Esophagus (tissue), 2 donors: ENCODE measurements around the gene CCDC89. TPM values are rescaled to one million over a fixed set of nuclear protein-coding genes. Genes with fewer than 3 reads are reported as not detected.

Source experiments
- polyA plus RNA-seq, 2 donors: library from polyadenylated mRNA; stranded (reverse); fragments of 200-250 nt; gene quantifications; one replicate each; pipeline ENCODE4 v1.2.3, GENCODE V29; 2013
- donor health status: healthy with polysubstance abuse.
- donor health status: Bipolar disorder and iron deficiency.

The CCDC89 gene
- polyA plus RNA-seq, 2 donors, result 0.08 to 0.14 TPM

Other genes starting within 250 kb of the CCDC89 start
- 1 to 10 TPM; 2.6 to 6.7 TPM for gene DLG2, start 58.9 kb downstream of the CCDC89 start, polyA plus RNA-seq
- gene TMEM126B, start 57.6 kb downstream of the CCDC89 start, polyA plus RNA-seq, result 10 to 100 TPM; 34.4 to 54.7 TPM
- gene TMEM126A, start 38.2 kb downstream of the CCDC89 start, polyA plus RNA-seq, result 10 to 100 TPM; 33.3 to 45.6 TPM
- 10 to 100 TPM; 15.5 to 19.0 TPM for gene CREBZF, start 21.1 kb downstream of the CCDC89 start, polyA plus RNA-seq
- 1 to 10 TPM; 3.4 to 5.0 TPM for gene SYTL2, start 124.9 kb upstream of the CCDC89 start, polyA plus RNA-seq
- gene CCDC83, start 169.2 kb upstream of the CCDC89 start, polyA plus RNA-seq, result not detected